Peyer's patch (tissue), 4 donors: Measurements from ENCODE around the gene NOMO2.
"Not testable (repeated sequence)": the region's sequence is repeated elsewhere in the genome, so short reads cannot be mapped to it uniquely, and the experiment has no call there.

Experiments used
- POLR2A ChIP-seq, 2 donors: fragments of 450-650 bp; IDR thresholded peaks; one replicate each; pipeline ENCODE4 v1.5.1; 2017; ENCODE audit warnings: antibody characterized with exemption in 2 of 2, mild to moderate bottlenecking in 2 of 2, moderate library complexity in 2 of 2
- TF ChIP-seq, protein P1 (sequence below), 6 experiments: fragments of 450-650 bp in 4 of 6; fragments of 200-600 bp in 2 of 6; sonication (generic) in 1 of 6; IDR thresholded peaks; one replicate each; pipeline ENCODE4 v1.5.1; 2017 to 2019; ENCODE audit warnings: antibody characterized with exemption in 6 of 6, mild to moderate bottlenecking in 3 of 6, moderate library complexity in 1 of 6

DNA sequence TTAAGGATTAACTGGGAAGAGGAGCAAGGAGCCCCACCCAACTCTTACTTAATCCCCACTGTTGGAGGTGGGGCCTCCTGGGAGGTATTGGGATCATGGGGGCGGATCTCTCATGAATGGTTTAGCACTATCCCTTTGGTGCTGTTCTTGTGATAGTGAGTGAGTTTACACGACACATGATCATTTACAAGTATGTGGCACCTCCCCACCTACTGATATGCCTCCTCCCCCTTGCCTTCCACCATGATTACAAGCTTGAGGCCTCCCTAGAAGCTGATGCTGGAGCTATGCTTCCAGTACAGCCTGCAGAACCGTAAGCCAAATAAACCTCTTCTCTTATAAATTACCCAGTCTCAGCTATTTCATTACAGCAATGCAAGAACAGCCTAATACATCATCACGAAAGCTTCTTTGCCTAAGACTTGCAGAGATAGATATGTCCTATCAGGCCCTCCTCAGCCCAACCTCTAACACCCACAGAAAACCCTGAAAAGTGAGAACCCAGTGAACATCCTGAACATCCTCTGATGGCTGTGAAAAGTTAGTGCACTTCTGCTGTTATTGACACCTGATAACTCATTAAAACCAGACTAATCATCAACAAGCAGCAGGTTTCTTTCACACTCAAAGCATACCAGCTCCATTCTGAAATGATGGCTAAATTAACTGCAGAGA is 41.8 kb upstream of the NOMO2 start:
- TF ChIP-seq, protein P1, sequence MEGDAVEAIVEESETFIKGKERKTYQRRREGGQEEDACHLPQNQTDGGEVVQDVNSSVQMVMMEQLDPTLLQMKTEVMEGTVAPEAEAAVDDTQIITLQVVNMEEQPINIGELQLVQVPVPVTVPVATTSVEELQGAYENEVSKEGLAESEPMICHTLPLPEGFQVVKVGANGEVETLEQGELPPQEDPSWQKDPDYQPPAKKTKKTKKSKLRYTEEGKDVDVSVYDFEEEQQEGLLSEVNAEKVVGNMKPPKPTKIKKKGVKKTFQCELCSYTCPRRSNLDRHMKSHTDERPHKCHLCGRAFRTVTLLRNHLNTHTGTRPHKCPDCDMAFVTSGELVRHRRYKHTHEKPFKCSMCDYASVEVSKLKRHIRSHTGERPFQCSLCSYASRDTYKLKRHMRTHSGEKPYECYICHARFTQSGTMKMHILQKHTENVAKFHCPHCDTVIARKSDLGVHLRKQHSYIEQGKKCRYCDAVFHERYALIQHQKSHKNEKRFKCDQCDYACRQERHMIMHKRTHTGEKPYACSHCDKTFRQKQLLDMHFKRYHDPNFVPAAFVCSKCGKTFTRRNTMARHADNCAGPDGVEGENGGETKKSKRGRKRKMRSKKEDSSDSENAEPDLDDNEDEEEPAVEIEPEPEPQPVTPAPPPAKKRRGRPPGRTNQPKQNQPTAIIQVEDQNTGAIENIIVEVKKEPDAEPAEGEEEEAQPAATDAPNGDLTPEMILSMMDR (IDR thresholded peaks at IDR 0.05), result not testable (repeated sequence)
- not testable (repeated sequence) for TF ChIP-seq POLR2A (IDR thresholded peaks at IDR 0.05)
